GM21528 (cell line): ENCODE measurements around the gene TATDN2.

ENCODE experiments used
- ATAC-seq: cut with Tn5 transposase; IDR thresholded peaks from one replicate; pipeline ENCODE4 v1.9.1; 2021; ENCODE audit warnings: mild to moderate bottlenecking, moderate library complexity; ENCODE audit not compliant: unreplicated experiment, low FRiP score

The TATDN2 gene

GRCh38 chr3:10248184-10248983, at the start of gene TATDN2:
TSS of gene TATDN2 (plus strand) at chr3:10248459. CDS start at chr3:10249201, 742 bp downstream.
- ATAC-seq = peak; percentile 92

- peak; percentile 64 for ATAC-seq
Observed at GRCh38 chr3:10198761-10199649, 49.3 kb upstream of the TATDN2 start.

GRCh38 chr3:10204921-10205320, 43.3 kb upstream of the TATDN2 start:
- ATAC-seq = no peak

- ATAC-seq = no peak
Observed at GRCh38 chr3:10205451-10206165, 42.7 kb upstream of the TATDN2 start.

GRCh38 chr3:10206166-10206511, 42.1 kb upstream of the TATDN2 start:
- ATAC-seq = no peak

- no peak for ATAC-seq
Observed at GRCh38 chr3:10213156-10213792, 35.0 kb upstream of the TATDN2 start.

GRCh38 chr3:10215578-10216368, 32.5 kb upstream of the TATDN2 start:
- ATAC-seq = no peak

- no peak for ATAC-seq
Observed at GRCh38 chr3:10217359-10217758, 30.9 kb upstream of the TATDN2 start.

GRCh38 chr3:10219737-10220136, 28.5 kb upstream of the TATDN2 start:
- ATAC-seq = no peak

GRCh38 chr3:10223676-10224639, 24.3 kb upstream of the TATDN2 start:
- peak; percentile 57 for ATAC-seq

GRCh38 chr3:10224794-10225665, 23.2 kb upstream of the TATDN2 start:
- peak; percentile 31 for ATAC-seq

- no peak for ATAC-seq
Observed at GRCh38 chr3:10226293-10226692, 22.0 kb upstream of the TATDN2 start.

GRCh38 chr3:10228248-10228950, 19.9 kb upstream of the TATDN2 start:
- ATAC-seq = no peak

GRCh38 chr3:10229576-10229975, 18.7 kb upstream of the TATDN2 start:
- ATAC-seq = no peak

GRCh38 chr3:10232137-10232536, 16.1 kb upstream of the TATDN2 start:
- ATAC-seq = no peak

GRCh38 chr3:10233988-10234387, 14.3 kb upstream of the TATDN2 start:
- ATAC-seq = no peak
